K562 (cell line): ENCODE measurements around the gene LRRC10. TPM values are rescaled to one million over a fixed set of nuclear protein-coding genes. Genes with fewer than 3 reads are reported as not detected.
A peak's percentile ranks its signal among the peaks of the same experiment; 100 is the strongest.

ENCODE experiments used
- ATAC-seq: fragments of 200-7000 bp; cut with Tn5 transposase; 3 replicates; pipeline ENCODE4 v1.9.1; 2020; ENCODE audit warnings: moderate library complexity
- BruUV-seq: library from RNA; stranded (reverse); fragments of 400-500 nt; replicated peaks from 2 replicates; lab custom pipeline; 2021; lab: Mats Ljungman, UMichigan
- CTCF ChIA-PET: fragments of 300-600 bp; formaldehyde crosslinking; extraction: SDS; loops from one replicate; lab custom pipeline; 2021; ENCODE audit warnings: low intra/inter-chr PET ratio; lab: Yijun Ruan, JAX
- POLR2A ChIA-PET: fragments of 300-600, 350-650 bp; sonication (Branson Sonifier 250); formaldehyde crosslinking; extraction: SDS; loops from one replicate; lab custom pipeline; 2021; ENCODE audit warnings: antibody characterized with exemption, inconsistent platforms; lab: Yijun Ruan, JAX
- DNase-seq, 4 experiments: peaks; one replicate each; pipeline versions ENCODE4 v3.0.0 to v3.0.0-alpha.2; 2011 to 2018; ENCODE audit warnings: low spot score in 3 of 4, mixed read lengths in 3 of 4; ENCODE audit errors: extremely low read depth in 1 of 4
- FAIRE-seq: peaks from 2 replicates; lab custom pipeline; 2011; peaks lifted over from hg19 to GRCh38; lab: Jason Lieb, UNC
- H2AFZ ChIP-seq: 2 replicates; pipeline ENCODE4 v1.6.0; 2011; ENCODE audit warnings: low read depth, low read length, control low read depth, inconsistent platforms
- H3K27ac ChIP-seq: fragments of 200-600 bp; 3 replicates; pipeline ENCODE4 v1.8.0; 2011; ENCODE audit warnings: low read depth, mild to moderate bottlenecking, control low read depth, inconsistent platforms, low read length, moderate library complexity, mixed read lengths; ENCODE audit errors: extremely low read depth
- H3K27me3 ChIP-seq, 2 experiments: fragments of 300-600 bp in 1 of 2; 2 replicates in 1 of 2; 3 replicates in 1 of 2; pipeline versions ENCODE4 v1.6.0 to v1.8.0; 2011; ENCODE audit warnings: inconsistent platforms in 2 of 2, low read length in 2 of 2, mild to moderate bottlenecking in 1 of 2, mixed read lengths in 1 of 2, moderate library complexity in 1 of 2; ENCODE audit not compliant: control insufficient read depth in 2 of 2, insufficient read depth in 2 of 2
- H3K36me3 ChIP-seq: fragments of 300-600 bp; 3 replicates; pipeline ENCODE4 v1.8.0; 2011; ENCODE audit warnings: mild to moderate bottlenecking, low read length, inconsistent platforms; ENCODE audit not compliant: control insufficient read depth, insufficient read depth
- H3K4me1 ChIP-seq, 2 experiments: fragments of 200-600 bp in 1 of 2; replicated peaks in 1 of 2; 2 replicates in 1 of 2; 3 replicates in 1 of 2; pipeline versions ENCODE4 v1.5.1 to v1.8.0; 2011; ENCODE audit warnings: inconsistent platforms in 2 of 2, low read length in 2 of 2, mild to moderate bottlenecking in 1 of 2, mixed read lengths in 1 of 2, moderate library complexity in 1 of 2; ENCODE audit not compliant: control insufficient read depth in 2 of 2, insufficient read depth in 2 of 2
- H3K4me2 ChIP-seq: 2 replicates; pipeline ENCODE4 v1.6.1; 2011; ENCODE audit warnings: low read length, control low read depth, inconsistent platforms, mixed read lengths; ENCODE audit not compliant: insufficient read depth
- H3K4me3 ChIP-seq: fragments of 200-600 bp; sonication (generic), shearing (Covaris generic); 2 replicates; pipeline ENCODE4 v1.5.1; 2016; ENCODE audit warnings: control low read depth, inconsistent platforms
- H3K79me2 ChIP-seq: fragments of 200-600 bp; 3 replicates; pipeline ENCODE4 v1.8.0; 2011; ENCODE audit warnings: low read length, inconsistent platforms; ENCODE audit not compliant: control insufficient read depth, insufficient read depth
- H3K9ac ChIP-seq, 2 experiments: 2 replicates each; pipeline versions ENCODE4 v1.6.0 to v1.6.1; 2011; ENCODE audit warnings: low read depth in 2 of 2, low read length in 2 of 2, control low read depth in 1 of 2, inconsistent platforms in 1 of 2, mild to moderate bottlenecking in 1 of 2, mixed read lengths in 1 of 2; ENCODE audit not compliant: insufficient read depth in 1 of 2
- H3K9me1 ChIP-seq: one replicate; pipeline ENCODE4 v1.6.0; 2011; ENCODE audit warnings: inconsistent platforms, mild to moderate bottlenecking, low read length, moderate library complexity; ENCODE audit not compliant: control insufficient read depth, insufficient read depth
- H3K9me3 ChIP-seq: replicated peaks from 2 replicates; pipeline ENCODE4 v1.5.1; 2011; ENCODE audit warnings: low read depth, low read length, inconsistent platforms; ENCODE audit not compliant: control insufficient read depth, insufficient read depth
- H4K20me1 ChIP-seq: replicated peaks from 2 replicates; pipeline ENCODE4 v1.6.1; 2011; ENCODE audit warnings: low read length, inconsistent platforms, mixed read lengths; ENCODE audit not compliant: control insufficient read depth, insufficient read depth
- BACH1 ChIP-seq: fragments of 200-800 bp; sonication (Bioruptor generic); IDR thresholded peaks from 2 replicates; pipeline ENCODE4 v1.6.1; 2016; ENCODE audit warnings: missing genetic modification characterization, missing compliant biosample characterization
- BRF1 ChIP-seq: IDR thresholded peaks from 3 replicates; pipeline ENCODE4 v1.6.1; 2011; ENCODE audit warnings: borderline replicate concordance, mild to moderate bottlenecking; ENCODE audit not compliant: insufficient read length; ENCODE audit errors: extremely low read depth
- DIDO1 ChIP-seq: fragments of 450-650 bp; IDR thresholded peaks from 2 replicates; pipeline ENCODE4 v1.6.1; 2016; ENCODE audit warnings: low read depth, missing biosample characterization, missing genetic modification characterization
- ESRRA ChIP-seq: fragments of 450-650 bp; IDR thresholded peaks from 2 replicates; pipeline ENCODE4 v1.6.1; 2014; ENCODE audit warnings: low read depth, mild to moderate bottlenecking, moderate library complexity, borderline replicate concordance
- HMG20B ChIP-seq: fragments of 250-450 bp; sonication (Bioruptor Pico); IDR thresholded peaks from 2 replicates; pipeline ENCODE4 v1.5.0; 2021; ENCODE audit warnings: mild to moderate bottlenecking
- MXD1 ChIP-seq: fragments of 250-450 bp; sonication (Bioruptor Pico); IDR thresholded peaks from 2 replicates; pipeline ENCODE4 v1.8.0; 2021; ENCODE audit warnings: borderline replicate concordance, mild to moderate bottlenecking, moderate library complexity; ENCODE audit not compliant: poor library complexity, severe bottlenecking
- NCOA4 ChIP-seq: fragments of 450-650 bp; IDR thresholded peaks from 2 replicates; pipeline ENCODE4 v1.6.1; 2018; ENCODE audit warnings: mild to moderate bottlenecking; ENCODE audit not compliant: partially characterized antibody
- PHF21A ChIP-seq: fragments of 450-650 bp; IDR thresholded peaks from 2 replicates; pipeline ENCODE4 v1.6.1; 2017; ENCODE audit warnings: low read depth, borderline replicate concordance
- POLR2AphosphoS5 ChIP-seq: IDR thresholded peaks from 2 replicates; pipeline ENCODE4 v1.6.1; 2011; ENCODE audit warnings: mild to moderate bottlenecking, low read depth, low read length, moderate library complexity; ENCODE audit not compliant: control insufficient read depth, insufficient read depth
- POLR2B ChIP-seq: fragments of 450-650 bp; IDR thresholded peaks from 2 replicates; pipeline ENCODE4 v1.6.1; 2018; ENCODE audit warnings: low read depth; ENCODE audit not compliant: partially characterized antibody
- POLR2G ChIP-seq: fragments of 200-400 bp; formaldehyde crosslinking; IDR thresholded peaks from 2 replicates; pipeline ENCODE4 v1.6.1; 2017; ENCODE audit warnings: low read depth, mild to moderate bottlenecking, antibody characterized with exemption, low read length, moderate library complexity
- RBBP5 ChIP-seq: fragments of 200-600 bp; sonication (generic); IDR thresholded peaks from 2 replicates; pipeline ENCODE4 v1.6.1; 2012; ENCODE audit warnings: borderline replicate concordance, mild to moderate bottlenecking, low read length, control low read depth, inconsistent platforms; ENCODE audit not compliant: insufficient read depth, poor library complexity, severe bottlenecking
- SIN3B ChIP-seq: fragments of 450-650 bp; IDR thresholded peaks from 2 replicates; pipeline ENCODE4 v1.6.1; 2017; ENCODE audit warnings: low read depth, mild to moderate bottlenecking, moderate library complexity
- SPI1 ChIP-seq: IDR thresholded peaks from 2 replicates; pipeline ENCODE4 v1.6.1; 2011; ENCODE audit warnings: low read depth, low read length, control low read depth, borderline replicate concordance
- TAF15 ChIP-seq: fragments of 200-400 bp; formaldehyde crosslinking; IDR thresholded peaks from 2 replicates; pipeline ENCODE4 v1.6.1; 2017; ENCODE audit warnings: mild to moderate bottlenecking, low read depth, low read length, moderate library complexity
- YY1 ChIP-seq, 3 experiments: IDR thresholded peaks; 2 replicates each; pipeline ENCODE4 v1.6.1; 2011; ENCODE audit warnings: low read length in 2 of 3, mild to moderate bottlenecking in 2 of 3, moderate library complexity in 2 of 3, borderline replicate concordance in 1 of 3, control low read depth in 1 of 3, low read depth in 1 of 3; ENCODE audit not compliant: insufficient read depth in 3 of 3, insufficient replicate concordance in 2 of 3, control insufficient read depth in 1 of 3, insufficient read length in 1 of 3; ENCODE audit errors: extremely low read depth in 1 of 3
- ZBED1 ChIP-seq: IDR thresholded peaks from 2 replicates; pipeline ENCODE4 v1.6.1; 2014
- WGBS: fragments of 100-300 bp; shearing (Covaris generic); methylation state at CpG from one replicate; pipeline ENCODE4 v1.1.6; 2016; ENCODE audit warnings: low coverage, mixed read lengths; ENCODE audit not compliant: insufficient coverage; ENCODE audit errors: missing lambda C conversion rate; 5-methylcytosine and 5-hydroxymethylcytosine counted together
- in situ Hi-C: fragments of 300-500 bp; cut with MboI; formaldehyde crosslinking; loops from 4 replicates; pipeline ENCODE4 v1.15.0; 2018; ENCODE audit warnings: inconsistent platforms, mixed read lengths
- intact Hi-C: fragments of 100-400 bp; cut with micrococcal nuclease; formaldehyde crosslinking; loops from 2 replicates; pipeline ENCODE4 v1.14.2; 2022
- polyA plus RNA-seq, 8 experiments: library from polyadenylated mRNA; depleted of rRNA in 4 of 8; stranded (reverse) in 5 of 8; unstranded in 3 of 8; fragments of >200 nt; fragmentation: Nextera tagmentation in 2 of 8; fragmentation: Illumina TruSeq in 1 of 8; extraction: Ambion mirVana in 2 of 8; extraction: Trizol in 1 of 8; gene quantifications; 2 replicates each; pipeline versions ENCODE4 v1.2.1 to v1.2.3, GENCODE V29; 2011 to 2014; ENCODE audit warnings: inconsistent platforms in 1 of 8, missing spikeins in 1 of 8
- total RNA-seq, 7 experiments: library from RNA; depleted of rRNA in 6 of 7; stranded (reverse); fragments of >200 nt in 6 of 7; fragmentation: Illumina TruSeq in 2 of 7; extraction: Trizol in 2 of 7; gene quantifications; 2 replicates each; pipeline versions ENCODE4 v1.2.1 to v1.2.3, GENCODE V29; 2011 to 2021; ENCODE audit warnings: low replicate concordance in 1 of 7
- TF ChIP-seq, protein P1 (sequence below): fragments of 250-450 bp; sonication (Bioruptor Pico); IDR thresholded peaks from 2 replicates; pipeline ENCODE4 v1.4.0; 2020; ENCODE audit warnings: mild to moderate bottlenecking
- TF ChIP-seq, protein P2 (sequence below): sonication (generic); formaldehyde crosslinking; IDR thresholded peaks from 2 replicates; pipeline ENCODE4 v1.8.0; 2022; ENCODE audit warnings: mild to moderate bottlenecking, low read depth, missing genetic modification reagents

Gene LRRC10
- total and polyA plus RNA-seq, 9 of the 15 experiments (the other 6 are each of a cell fraction or from before 2014, with no cell fraction given), result 0.09 TPM; not detected in 8

DNA sequence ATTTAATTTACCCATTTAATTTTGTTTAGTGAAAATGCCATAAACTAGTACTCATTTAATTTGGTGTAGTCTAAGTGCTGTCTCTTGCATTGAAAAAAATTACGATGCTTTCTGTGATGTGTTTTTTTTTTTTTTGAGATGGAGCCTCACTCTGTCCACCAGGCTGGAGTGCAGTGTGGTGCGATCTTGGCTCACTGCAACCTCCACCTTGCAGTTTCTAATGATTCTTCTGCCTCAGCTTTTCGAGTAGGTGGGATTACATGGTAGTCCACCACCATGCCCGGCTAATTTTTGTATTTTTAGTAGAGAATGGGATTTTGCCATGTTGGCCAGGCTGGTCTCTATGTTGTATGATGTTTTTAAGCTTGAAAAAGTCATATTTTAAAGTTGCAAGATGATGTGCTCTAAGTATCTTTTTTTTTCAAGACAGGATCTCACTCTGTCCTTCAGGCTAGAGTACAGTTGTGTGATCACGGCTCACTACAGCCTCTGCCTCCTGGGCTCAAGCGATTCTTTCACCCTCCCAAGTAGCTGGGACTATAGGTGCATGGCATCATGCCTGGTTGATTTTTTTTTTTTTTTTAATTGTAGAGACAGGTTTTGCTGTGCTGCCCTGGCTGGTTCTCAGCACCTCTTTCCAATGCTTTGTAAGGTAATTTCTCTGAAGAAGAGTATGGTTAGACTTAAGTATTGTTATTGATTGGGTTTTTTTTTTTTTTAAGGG is 8.6 kb downstream of the LRRC10 start:
- ChIA-PET POLR2A (no interaction called here), CTCF (no interaction called here)
- in situ Hi-C loops, result no loop called here
- WGBS, result 91% methylated on average over 6 of the region's 6 CpGs
- Histone ChIP-seq H4K20me1 (no peaks in the 10 kb centered on the region), H3K27ac (no peak overlapping the region), H3K4me2 (no peak overlapping the region), H3K79me2 (no peaks in the 10 kb centered on the region), H3K9me1 (no peaks in the 10 kb centered on the region), H3K9me3 (no peaks in the 10 kb centered on the region), H3K4me1 (no peaks in the 10 kb centered on the region; a peak in 2 of 5 replicates), H3K9ac (no peak overlapping the region), H3K4me3 (no peak overlapping the region), H2AFZ (no peak overlapping the region), H3K27me3 (no peaks in the 10 kb centered on the region), H3K36me3 (peaks cover 60% of the 10 kb centered on the region)
- no peak for FAIRE-seq
- BruUV-seq, result no TSS peak
- peak; percentile 47 for ATAC-seq
- DNase-seq, result no peak
- intact Hi-C loops, result no loop called here
- no peak for TF ChIP-seq MXD1 (CRISPR knock-in tag)
- TF ChIP-seq BACH1 (tag), result no peak
- no peak for TF ChIP-seq SIN3B
- TF ChIP-seq ESRRA, result no peak
- TF ChIP-seq, protein P1, sequence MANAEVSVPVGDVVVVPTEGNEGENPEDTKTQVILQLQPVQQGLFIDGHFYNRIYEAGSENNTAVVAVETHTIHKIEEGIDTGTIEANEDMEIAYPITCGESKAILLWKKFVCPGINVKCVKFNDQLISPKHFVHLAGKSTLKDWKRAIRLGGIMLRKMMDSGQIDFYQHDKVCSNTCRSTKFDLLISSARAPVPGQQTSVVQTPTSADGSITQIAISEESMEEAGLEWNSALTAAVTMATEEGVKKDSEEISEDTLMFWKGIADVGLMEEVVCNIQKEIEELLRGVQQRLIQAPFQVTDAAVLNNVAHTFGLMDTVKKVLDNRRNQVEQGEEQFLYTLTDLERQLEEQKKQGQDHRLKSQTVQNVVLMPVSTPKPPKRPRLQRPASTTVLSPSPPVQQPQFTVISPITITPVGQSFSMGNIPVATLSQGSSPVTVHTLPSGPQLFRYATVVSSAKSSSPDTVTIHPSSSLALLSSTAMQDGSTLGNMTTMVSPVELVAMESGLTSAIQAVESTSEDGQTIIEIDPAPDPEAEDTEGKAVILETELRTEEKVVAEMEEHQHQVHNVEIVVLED, result no peak
- 0 out of 2 replicates have a peak, but pooled peaks have one; percentile 11 for TF ChIP-seq POLR2AphosphoS5
- TF ChIP-seq POLR2B, result peak; percentile 25
- no peak for TF ChIP-seq POLR2G
- no peak for TF ChIP-seq PHF21A
- TF ChIP-seq, protein P2, sequence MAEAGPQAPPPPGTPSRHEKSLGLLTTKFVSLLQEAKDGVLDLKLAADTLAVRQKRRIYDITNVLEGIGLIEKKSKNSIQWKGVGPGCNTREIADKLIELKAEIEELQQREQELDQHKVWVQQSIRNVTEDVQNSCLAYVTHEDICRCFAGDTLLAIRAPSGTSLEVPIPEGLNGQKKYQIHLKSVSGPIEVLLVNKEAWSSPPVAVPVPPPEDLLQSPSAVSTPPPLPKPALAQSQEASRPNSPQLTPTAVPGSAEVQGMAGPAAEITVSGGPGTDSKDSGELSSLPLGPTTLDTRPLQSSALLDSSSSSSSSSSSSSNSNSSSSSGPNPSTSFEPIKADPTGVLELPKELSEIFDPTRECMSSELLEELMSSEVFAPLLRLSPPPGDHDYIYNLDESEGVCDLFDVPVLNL (CRISPR knock-in tag), result no peak
- TF ChIP-seq HMG20B (CRISPR knock-in tag), result no peak
- TF ChIP-seq BRF1, result no peak
- no peak for TF ChIP-seq DIDO1
- TF ChIP-seq SPI1, result no peak
- TF ChIP-seq RBBP5, result no peak
- TF ChIP-seq ZBED1, result no peak
- no peak for TF ChIP-seq TAF15
- TF ChIP-seq YY1 (IDR thresholded peaks at IDR 0.05; ENCODE audit: borderline replicate concordance in 1 of 3, control insufficient read depth in 1 of 3, extremely low read depth in 1 of 3, insufficient read depth in 3 of 3, insufficient read length in 1 of 3, insufficient replicate concordance in 2 of 3, low read depth in 1 of 3, low read length in 2 of 3), result no peak
- TF ChIP-seq NCOA4, result no peak
